T47D (cell line): ENCODE results near the gene CLEC4G.

Source experiments
- DNase-seq, 2 experiments: peaks; one replicate each; pipeline versions ENCODE4 v3.0.0 to v3.0.0-alpha.2; 2011 to 2012; ENCODE audit warnings: low read depth in 1 of 2, low spot score in 1 of 2
- JUND ChIP-seq: IDR thresholded peaks from 2 replicates; pipeline ENCODE4 v1.6.1; 2012; ENCODE audit warnings: low read depth
- in situ Hi-C: cut with HindIII; loops from 2 replicates; pipeline ENCODE4 v1.10.0; 2016; ENCODE audit warnings: low sequenced_read_pairs, low pct_unique_long_range_greater_than_20kb

The CLEC4G gene

GRCh38 chr19:7730286-7731217 lies 1.4 kb downstream of the CLEC4G start:
- no peak for DNase-seq
- no peak for TF ChIP-seq JUND
- in situ Hi-C loops: no loop called here

GRCh38 chr19:7729831-7730285 lies 2.1 kb downstream of the CLEC4G start:
- no peak for DNase-seq
- no peak for TF ChIP-seq JUND
- in situ Hi-C loops: no loop called here

- TF ChIP-seq JUND: no peak
- in situ Hi-C loops: no loop called here
- no peak for DNase-seq
Measured at GRCh38 chr19:7729211-7729610, 2.7 kb downstream of the CLEC4G start.

- no peak for DNase-seq
- no peak for TF ChIP-seq JUND
- in situ Hi-C loops: no loop called here
Measured at GRCh38 chr19:7725791-7726190, 6.1 kb downstream of the CLEC4G start.

GRCh38 chr19:7722231-7722651 lies 9.7 kb downstream of the CLEC4G start:
- in situ Hi-C loops: no loop called here
- no peak for DNase-seq
- no peak for TF ChIP-seq JUND

DNA sequence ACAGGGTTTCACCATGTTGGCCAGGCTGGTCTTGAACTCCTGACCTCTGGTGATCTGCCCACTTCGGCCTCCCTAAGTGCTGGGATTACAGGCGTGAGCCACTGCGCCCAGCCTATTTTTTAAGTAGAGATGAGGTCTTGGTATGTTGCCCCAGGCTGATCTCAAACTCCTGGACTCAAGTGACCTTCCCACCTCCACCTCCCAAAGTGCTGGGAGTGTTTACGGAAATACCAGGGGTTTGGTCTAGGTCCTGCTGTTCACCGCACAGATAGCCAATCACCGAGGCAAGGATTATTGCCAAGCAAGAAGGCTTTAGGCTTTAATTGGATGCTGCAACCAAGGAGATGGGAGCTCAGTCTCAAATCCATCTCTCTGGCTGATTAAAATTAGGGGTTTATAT lies 11.6 kb downstream of the CLEC4G start:
- no peak for TF ChIP-seq JUND
- in situ Hi-C loops: no loop called here
- DNase-seq: no peak

DNA sequence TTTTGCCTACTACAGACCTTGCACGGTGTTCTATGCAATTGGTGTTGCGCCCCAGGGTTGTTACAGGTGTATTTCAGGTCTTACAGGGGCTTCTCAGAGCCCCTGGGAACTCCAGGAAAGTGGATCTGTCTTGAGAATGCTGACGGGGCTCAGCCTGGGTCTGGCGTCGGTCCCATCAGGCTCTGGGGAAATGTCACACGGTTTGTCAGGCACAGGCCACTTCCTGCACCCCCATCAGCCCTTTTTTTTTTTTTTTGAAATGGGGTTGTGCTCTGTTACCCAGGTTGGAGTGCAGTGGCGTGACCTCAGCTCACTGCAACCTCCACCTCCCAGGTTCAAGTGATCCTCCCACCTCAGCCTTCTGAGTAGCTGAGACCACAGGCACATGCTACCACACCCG lies 13.2 kb downstream of the CLEC4G start:
- in situ Hi-C loops: no loop called here
- DNase-seq: no peak
- TF ChIP-seq JUND: no peak

DNA sequence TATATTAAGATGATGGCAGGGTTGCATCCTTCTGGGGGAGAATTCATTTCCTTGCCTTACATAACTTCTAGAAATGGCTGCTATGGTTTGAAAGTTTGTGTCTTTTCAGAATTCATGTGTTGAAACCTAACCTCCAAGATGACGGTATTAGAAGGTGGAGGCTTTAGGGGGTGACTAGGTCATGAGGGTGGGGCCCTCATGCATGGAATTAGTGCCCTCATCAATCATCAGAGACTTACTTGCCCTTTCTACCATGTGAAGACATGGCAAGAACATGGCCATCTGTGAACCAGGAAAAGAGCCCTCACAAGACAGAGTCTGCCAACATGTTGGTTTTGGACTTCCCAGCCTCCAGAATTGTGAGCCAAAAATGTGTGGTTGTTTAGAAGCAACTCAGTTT lies 15.1 kb downstream of the CLEC4G start:
- no peak for DNase-seq
- in situ Hi-C loops: no loop called here
- no peak for TF ChIP-seq JUND

GRCh38 chr19:7715671-7716070 lies 16.2 kb downstream of the CLEC4G start:
- in situ Hi-C loops: no loop called here
- TF ChIP-seq JUND: no peak
- DNase-seq: no peak

GRCh38 chr19:7710616-7711015 lies 21.3 kb downstream of the CLEC4G start:
- no peak for TF ChIP-seq JUND
- in situ Hi-C loops: no loop called here
- DNase-seq: no peak

DNA sequence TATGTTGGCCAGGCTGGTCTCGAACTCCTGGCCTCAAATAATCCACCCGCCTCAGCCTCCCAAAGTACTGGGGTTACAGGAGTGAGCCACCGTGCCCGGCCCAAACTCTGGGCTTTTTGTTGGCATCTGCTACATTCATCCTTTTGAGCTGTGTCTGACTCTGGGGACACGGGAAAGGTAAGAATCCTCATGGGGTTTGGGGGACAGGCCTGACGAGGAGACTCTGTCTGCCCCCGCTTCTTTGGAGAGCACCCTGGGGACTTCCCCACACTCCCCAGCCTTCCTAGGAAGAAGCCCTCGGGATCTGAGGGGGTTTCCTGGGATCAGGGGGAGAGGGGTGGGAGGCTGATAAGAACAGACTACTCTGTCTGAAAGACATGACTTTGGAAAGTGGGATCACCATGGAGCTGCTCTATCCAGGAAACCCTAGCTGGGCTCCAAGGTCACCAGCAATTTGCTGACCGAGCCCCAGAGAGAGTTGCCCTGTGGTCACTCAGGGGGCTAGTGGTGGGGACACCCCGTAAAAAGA lies 21.9 kb downstream of the CLEC4G start:
- TF ChIP-seq JUND: no peak
- in situ Hi-C loops: no loop called here
- DNase-seq: no peak

- no peak for TF ChIP-seq JUND
- in situ Hi-C loops: no loop called here
- DNase-seq: no peak
Measured at GRCh38 chr19:7706955-7707456, 24.9 kb downstream of the CLEC4G start.
